Liver (tissue), 3 donors: Measurements from ENCODE around the gene CRACDL.

Experiments used
- CTCF ChIP-seq: fragments of 150-350 bp; IDR thresholded peaks from 2 replicates; pipeline ENCODE4 v1.5.1; 2017; ENCODE audit warnings: improper control_type of control experiment, low read depth, low read length; ENCODE audit not compliant: missing input control
- FOXA1 ChIP-seq: IDR thresholded peaks from 2 replicates; pipeline ENCODE4 v1.6.1; 2016; ENCODE audit warnings: antibody characterized with exemption
- GABPA ChIP-seq, 2 donors: IDR thresholded peaks in 1 of 2; conservative IDR thresholded peaks in 1 of 2; 2 replicates each; pipeline ENCODE4 v1.6.1; 2016; ENCODE audit warnings: antibody characterized with exemption in 2 of 2, mild to moderate bottlenecking in 1 of 2, moderate library complexity in 1 of 2
- HNF4A ChIP-seq, 2 donors: conservative IDR thresholded peaks; 2 replicates each; pipeline ENCODE4 v1.6.1; 2016; ENCODE audit warnings: antibody characterized with exemption in 2 of 2, mild to moderate bottlenecking in 2 of 2
- JUND ChIP-seq, 2 donors: IDR thresholded peaks; 2 replicates each; pipeline ENCODE4 v1.6.1; 2016; ENCODE audit warnings: antibody characterized with exemption in 2 of 2
- MAX ChIP-seq: IDR thresholded peaks from 2 replicates; pipeline ENCODE4 v1.6.1; 2016; ENCODE audit warnings: antibody characterized with exemption
- REST ChIP-seq: IDR thresholded peaks from 2 replicates; pipeline ENCODE4 v1.6.1; 2016; ENCODE audit warnings: antibody characterized with exemption, mild to moderate bottlenecking
- SP1 ChIP-seq: IDR thresholded peaks from 2 replicates; pipeline ENCODE4 v1.6.1; 2018; ENCODE audit warnings: antibody characterized with exemption, mild to moderate bottlenecking
- TAF1 ChIP-seq: conservative IDR thresholded peaks from 2 replicates; pipeline ENCODE4 v1.6.1; 2016; ENCODE audit warnings: antibody characterized with exemption, mild to moderate bottlenecking
- YY1 ChIP-seq: IDR thresholded peaks from 2 replicates; pipeline ENCODE4 v1.6.1; 2016; ENCODE audit warnings: antibody characterized with exemption, mild to moderate bottlenecking
- ZBTB33 ChIP-seq: IDR thresholded peaks from 2 replicates; pipeline ENCODE4 v1.6.1; 2016; ENCODE audit warnings: antibody characterized with exemption
- donor health status: healthy.
- donor health status: healthy.

GRCh38 chr2:98809116-98809515 is 126.9 kb downstream of the CRACDL start:
- TF ChIP-seq FOXA1 = no peak
- TF ChIP-seq CTCF = no peak
- no peak for TF ChIP-seq SP1
- TF ChIP-seq TAF1 = no peak
- TF ChIP-seq GABPA (IDR thresholded peaks at IDR 0.05 in 1 of 2, conservative IDR thresholded peaks at IDR 0.05 in 1 of 2) = no peak
- no peak for TF ChIP-seq YY1
- TF ChIP-seq REST = no peak
- TF ChIP-seq ZBTB33 = no peak
- no peak for TF ChIP-seq MAX
- TF ChIP-seq JUND (IDR thresholded peaks at IDR 0.05) = no peak
- TF ChIP-seq HNF4A (conservative IDR thresholded peaks at IDR 0.05) = no peak
